ENCODE measurements around the gene AFF1.
"Not testable (repeated sequence)": the region's sequence is repeated elsewhere in the genome, so short reads cannot be mapped to it uniquely, and the experiment has no call there.

AFF1 gene

GRCh38 chr4:87057835-87058355 lies 123.1 kb downstream of the AFF1 start:
- DNase-seq (ENCODE audit: low spot score), result no peak

GRCh38 chr4:87058356-87059073 lies 123.7 kb downstream of the AFF1 start:
- DNase-seq (ENCODE audit: low spot score), result no peak

GRCh38 chr4:87060957-87061356 lies 126.1 kb downstream of the AFF1 start:
- no peak for DNase-seq (ENCODE audit: low spot score)

- no peak for DNase-seq (ENCODE audit: low spot score)
These were observed 130.2 kb downstream of the AFF1 start for GRCh38 chr4:87065021-87065420.

- DNase-seq (ENCODE audit: low spot score), result no peak
These were observed 131.8 kb downstream of the AFF1 start for GRCh38 chr4:87066403-87067123.

- DNase-seq (ENCODE audit: low spot score), result no peak
These were observed 132.5 kb downstream of the AFF1 start for GRCh38 chr4:87067124-87067885.

GRCh38 chr4:87068583-87069021 lies 133.8 kb downstream of the AFF1 start:
- peak; percentile 25 for DNase-seq (ENCODE audit: low spot score)

GRCh38 chr4:87069037-87069742 lies 134.4 kb downstream of the AFF1 start:
- no peak for DNase-seq (ENCODE audit: low spot score)

- no peak for DNase-seq (ENCODE audit: low spot score)
These were observed 136.6 kb downstream of the AFF1 start for GRCh38 chr4:87071401-87071800.

GRCh38 chr4:87072545-87072944 lies 137.7 kb downstream of the AFF1 start:
- DNase-seq (ENCODE audit: low spot score), result peak; percentile 11

GRCh38 chr4:87073199-87074120 lies 138.6 kb downstream of the AFF1 start:
- DNase-seq (ENCODE audit: low spot score), result peak; percentile 76

- no peak for DNase-seq (ENCODE audit: low spot score)
These were observed 139.3 kb downstream of the AFF1 start for GRCh38 chr4:87074121-87074488.

GRCh38 chr4:87075876-87076275 lies 141.1 kb downstream of the AFF1 start:
- no peak for DNase-seq (ENCODE audit: low spot score)

GRCh38 chr4:87076690-87077358 lies 142.0 kb downstream of the AFF1 start:
- no peak for DNase-seq (ENCODE audit: low spot score)

GRCh38 chr4:87077914-87078585 lies 143.2 kb downstream of the AFF1 start:
- DNase-seq (ENCODE audit: low spot score), result no peak

- DNase-seq (ENCODE audit: low spot score), result no peak
These were observed 144.2 kb downstream of the AFF1 start for GRCh38 chr4:87078987-87079486.

- DNase-seq (ENCODE audit: low spot score), result no peak
These were observed 145.2 kb downstream of the AFF1 start for GRCh38 chr4:87079967-87080366.

GRCh38 chr4:87080462-87080861 lies 145.7 kb downstream of the AFF1 start:
- DNase-seq (ENCODE audit: low spot score), result no peak

- no peak for DNase-seq (ENCODE audit: low spot score)
These were observed 147.0 kb downstream of the AFF1 start for GRCh38 chr4:87081826-87082225.

GRCh38 chr4:87085732-87086131 lies 150.9 kb downstream of the AFF1 start:
- not testable (repeated sequence) for DNase-seq (ENCODE audit: low spot score)

All from NAMALWA (cell line).